ACC112 (cell line): ENCODE measurements around the gene LETMD1.
"Not testable (repeated sequence)": the region's sequence is repeated elsewhere in the genome, so short reads cannot be mapped to it uniquely, and the experiment has no call there.

ENCODE experiments used
- H2AFZ ChIP-seq: fragments of 200-600 bp; sonication (generic); one replicate; pipeline ENCODE4 v1.6.0; 2017; ENCODE audit warnings: antibody characterized with exemption, low read length; ENCODE audit not compliant: unreplicated experiment
- H3K27ac ChIP-seq: fragments of 200-600 bp; sonication (generic); 2 replicates; pipeline ENCODE4 v1.5.1; 2014; ENCODE audit warnings: low read depth, mild to moderate bottlenecking, antibody characterized with exemption, low read length, moderate library complexity
- H3K27me3 ChIP-seq: fragments of 200-600 bp; sonication (generic); 2 replicates; pipeline ENCODE4 v1.6.1; 2014; ENCODE audit warnings: mild to moderate bottlenecking, antibody characterized with exemption, low read length, moderate library complexity, mixed read lengths; ENCODE audit not compliant: insufficient read depth
- H3K36me3 ChIP-seq: fragments of 200-600 bp; sonication (generic); 2 replicates; pipeline ENCODE4 v1.6.1; 2016; ENCODE audit warnings: mild to moderate bottlenecking, antibody characterized with exemption, low read length, moderate library complexity, mixed read lengths; ENCODE audit not compliant: insufficient read depth
- H3K4me1 ChIP-seq: fragments of 200-600 bp; sonication (generic); one replicate; pipeline ENCODE4 v1.6.1; 2016; ENCODE audit warnings: low read length, mixed read lengths; ENCODE audit not compliant: insufficient read depth, unreplicated experiment, control insufficient read depth
- H3K4me3 ChIP-seq: fragments of 200-600 bp; sonication (generic); 2 replicates; pipeline ENCODE4 v1.5.1; 2014; ENCODE audit warnings: mild to moderate bottlenecking, low read depth, low read length
- H3K79me2 ChIP-seq: fragments of 200-600 bp; sonication (generic); one replicate; pipeline ENCODE4 v1.6.0; 2016; ENCODE audit warnings: low read length; ENCODE audit not compliant: control insufficient read depth, unreplicated experiment, insufficient read depth

LETMD1 gene

DNA sequence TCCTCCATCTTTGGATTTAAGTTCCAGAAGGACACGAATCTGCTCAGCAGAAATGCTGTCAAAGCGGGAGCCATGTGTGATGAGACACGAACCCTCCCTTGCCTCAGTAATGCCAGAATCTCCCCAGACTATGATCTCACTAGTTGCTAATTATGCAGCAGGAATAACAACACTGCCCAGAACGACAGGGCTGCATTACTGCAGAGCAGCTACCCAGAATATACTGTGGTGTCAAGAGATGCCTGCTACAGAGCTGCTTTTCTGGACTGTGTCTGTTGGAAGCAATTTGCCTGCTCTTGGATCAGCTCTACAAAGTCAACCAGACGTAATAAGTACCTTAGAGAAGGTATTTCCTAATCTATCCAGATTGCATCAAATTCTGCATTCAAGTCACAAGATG is 29.8 kb downstream of the LETMD1 start:
- Histone ChIP-seq H3K79me2 (peaks cover 63% of the 10 kb centered on the region), H3K27ac (no peak overlapping the region), H3K27me3 (no peaks in the 10 kb centered on the region), H3K4me1 (peaks cover 9% of the 10 kb centered on the region), H3K4me3 (no peak overlapping the region), H3K36me3 (peaks cover 2% of the 10 kb centered on the region; the same call in 1 of the 2 replicates), H2AFZ (no peak overlapping the region)

DNA sequence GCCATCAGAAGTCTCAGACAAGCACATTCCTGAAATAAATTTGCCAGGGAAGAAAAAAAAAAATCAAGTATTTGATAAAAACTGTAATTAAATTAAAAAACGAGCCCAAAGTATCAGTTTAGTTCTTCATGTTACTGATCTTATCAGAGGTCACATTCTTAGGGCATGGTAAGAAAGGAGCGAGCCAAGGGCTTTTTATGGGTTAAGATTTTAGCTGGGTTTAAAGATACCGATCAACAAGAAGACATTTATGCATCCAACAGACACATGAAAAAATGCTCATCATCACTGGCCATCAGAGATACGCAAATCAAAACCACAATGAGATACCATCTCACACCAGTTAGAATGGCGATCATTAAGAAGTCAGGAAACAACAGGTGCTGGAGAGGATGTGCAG is 30.2 kb downstream of the LETMD1 start:
- not testable (repeated sequence) for H3K27ac ChIP-seq, H2AFZ ChIP-seq, H3K36me3 ChIP-seq, H3K27me3 ChIP-seq, H3K4me3 ChIP-seq, H3K4me1 ChIP-seq
- H3K79me2 ChIP-seq, result peaks cover 64% of the 10 kb centered on the region

DNA sequence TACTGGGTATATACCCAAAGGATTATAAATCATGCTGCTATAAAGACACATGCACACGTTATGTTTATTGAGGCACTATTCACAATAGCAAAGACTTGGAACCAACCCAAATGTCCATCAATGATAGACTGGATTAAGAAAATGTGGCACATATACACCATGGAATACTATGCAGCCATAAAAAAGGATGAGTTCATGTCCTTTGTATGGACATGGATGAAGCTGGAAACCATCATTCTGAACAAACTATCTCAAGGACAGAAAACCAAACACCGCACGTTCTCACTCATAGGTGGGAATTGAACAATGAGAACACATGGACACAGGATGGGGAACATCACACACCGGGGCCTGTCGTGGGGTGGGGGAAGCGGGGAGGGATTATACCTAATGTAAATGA is 30.7 kb downstream of the LETMD1 start:
- H3K4me3 ChIP-seq, H3K27ac ChIP-seq, H3K27me3 ChIP-seq, H2AFZ ChIP-seq, H3K4me1 ChIP-seq, H3K36me3 ChIP-seq: not testable (repeated sequence)
- peaks cover 64% of the 10 kb centered on the region for H3K79me2 ChIP-seq

DNA sequence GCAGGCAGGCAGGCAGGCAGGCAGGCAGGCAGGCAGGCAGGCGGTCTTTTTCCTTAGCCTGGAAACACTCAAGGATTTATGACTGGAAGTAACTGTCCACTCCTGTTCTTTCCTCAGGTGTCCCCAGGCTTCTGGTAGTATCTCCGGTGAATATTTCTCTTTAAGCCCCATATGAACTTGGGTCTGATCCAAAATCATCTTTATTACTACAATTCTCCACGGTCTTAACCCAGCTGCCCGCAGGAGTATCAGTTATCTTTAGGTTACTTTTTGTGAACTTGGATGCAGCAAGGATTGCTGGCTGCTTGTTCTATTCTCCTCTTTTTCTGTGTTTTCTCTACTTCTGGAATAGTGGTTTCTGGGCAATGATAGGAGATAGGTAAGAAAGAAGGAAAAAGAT is 32.0 kb downstream of the LETMD1 start:
- Histone ChIP-seq H3K27ac (no peak overlapping the region), H3K4me3 (no peak overlapping the region), H2AFZ (no peak overlapping the region), H3K27me3 (no peaks in the 10 kb centered on the region), H3K36me3 (no peaks in the 10 kb centered on the region), H3K79me2 (peaks cover 60% of the 10 kb centered on the region), H3K4me1 (peaks cover 9% of the 10 kb centered on the region)

DNA sequence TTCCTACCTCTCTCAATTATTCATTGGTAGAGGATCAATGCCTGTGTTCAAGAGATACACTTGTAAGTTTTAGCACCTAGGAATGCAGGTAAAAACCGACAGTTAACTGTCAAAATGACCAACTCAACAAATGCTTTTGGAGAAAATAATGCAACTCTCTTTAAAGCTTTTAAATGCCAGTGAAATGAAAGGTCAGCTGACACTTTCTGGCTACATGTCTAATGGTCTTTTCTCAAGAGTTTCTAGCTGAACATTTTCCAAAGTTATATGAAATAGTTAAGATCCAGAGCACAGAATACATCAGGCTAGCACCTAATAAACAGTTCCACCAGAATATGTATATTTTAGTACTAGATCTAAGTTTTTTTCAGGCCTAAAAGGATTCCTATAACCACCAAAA is 33.3 kb downstream of the LETMD1 start:
- H2AFZ ChIP-seq, result no peak overlapping the region
- no peaks in the 10 kb centered on the region for H3K27me3 ChIP-seq
- no peaks in the 10 kb centered on the region for H3K36me3 ChIP-seq
- peaks cover 9% of the 10 kb centered on the region for H3K4me1 ChIP-seq
- H3K27ac ChIP-seq, result no peak overlapping the region
- peak overlapping the region; percentile 99 for H3K4me3 ChIP-seq
- peaks cover 50% of the 10 kb centered on the region for H3K79me2 ChIP-seq

DNA sequence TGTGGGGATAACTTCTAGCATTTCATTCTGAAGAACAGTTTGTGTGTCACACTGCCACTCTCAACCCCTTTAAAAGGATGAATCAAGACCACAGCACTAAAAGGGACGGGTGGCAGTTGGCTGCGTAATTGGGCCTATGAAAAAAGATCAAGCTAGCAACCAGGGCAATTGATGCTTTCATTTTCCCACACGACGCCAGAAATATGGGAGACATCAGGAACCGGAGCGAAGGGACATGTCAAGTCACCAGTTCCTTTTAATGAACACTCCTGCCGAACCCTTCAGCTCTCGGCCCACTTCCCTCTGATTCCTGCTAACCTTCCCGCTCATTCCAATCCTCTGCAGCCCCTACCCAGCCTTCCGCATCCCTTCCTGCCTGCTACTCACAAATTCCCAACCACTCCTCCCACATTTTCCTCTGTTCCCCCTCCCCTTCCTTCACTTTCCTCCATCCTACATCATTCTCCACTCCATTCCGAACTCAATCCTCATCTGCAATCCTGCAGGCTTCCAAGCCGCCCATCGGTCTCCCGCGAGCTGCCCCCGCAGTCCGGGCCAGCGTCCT is 34.5 kb downstream of the LETMD1 start:
- Histone ChIP-seq H3K27me3 (no peaks in the 10 kb centered on the region), H3K36me3 (no peaks in the 10 kb centered on the region), H3K79me2 (peaks cover 37% of the 10 kb centered on the region), H3K4me1 (peaks cover 9% of the 10 kb centered on the region), H2AFZ (peak overlapping the region; percentile 73), H3K4me3 (peak overlapping the region; percentile 99), H3K27ac (peak overlapping the region; percentile 69)

DNA sequence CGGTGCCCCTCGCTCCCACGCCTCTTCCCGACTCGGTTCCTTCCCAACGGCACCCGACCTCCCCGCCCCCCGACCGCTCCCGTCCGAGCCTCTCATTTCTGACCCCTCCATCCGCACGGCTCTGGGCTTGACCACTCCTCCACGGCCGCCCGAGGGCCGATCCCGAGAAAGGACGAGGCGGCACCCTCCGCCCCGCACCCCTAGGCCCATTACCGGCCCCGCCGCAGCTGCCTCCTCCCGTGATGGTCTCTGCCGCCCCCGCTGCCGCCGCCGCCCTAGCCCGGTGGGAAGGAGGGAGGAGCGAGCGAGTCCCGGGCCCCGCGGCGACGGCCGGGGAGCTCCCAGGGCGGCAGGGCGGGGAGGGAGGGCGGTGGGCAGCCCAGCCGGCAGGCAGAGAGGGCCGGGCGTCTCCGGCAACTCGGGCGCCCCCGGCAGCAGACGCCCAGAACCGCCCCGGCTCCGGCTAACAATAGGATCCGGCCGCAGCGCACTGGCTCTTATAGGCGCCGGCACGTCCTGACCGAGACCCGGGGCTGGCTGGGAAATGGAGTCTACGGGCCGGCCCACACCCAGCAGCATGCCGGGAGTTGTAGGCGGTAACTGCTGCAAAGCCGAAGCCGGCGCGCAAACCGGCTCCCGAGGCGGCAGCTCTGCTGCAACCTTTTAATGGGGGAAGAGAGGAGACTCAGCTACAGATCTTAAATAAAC is 35.2 kb downstream of the LETMD1 start, which contains the start of gene CSRNP2:
Gene CSRNP2 (minus strand): TSS at position 471 of the 708 bp plus-strand sequence. CDS start 7,035 bp downstream, outside the sequence.
- H3K4me3 ChIP-seq, result peak within 1 kb of the TSS; percentile 99
- no peaks in the 10 kb centered on the region for H3K36me3 ChIP-seq
- H3K79me2 ChIP-seq, result peaks cover 32% of the 10 kb centered on the region
- H3K27me3 ChIP-seq, result no peaks in the 10 kb centered on the region
- H2AFZ ChIP-seq, result peak within 1 kb of the TSS; percentile 73
- peak within 1 kb of the TSS; percentile 69 for H3K27ac ChIP-seq
- peaks cover 9% of the 10 kb centered on the region for H3K4me1 ChIP-seq

DNA sequence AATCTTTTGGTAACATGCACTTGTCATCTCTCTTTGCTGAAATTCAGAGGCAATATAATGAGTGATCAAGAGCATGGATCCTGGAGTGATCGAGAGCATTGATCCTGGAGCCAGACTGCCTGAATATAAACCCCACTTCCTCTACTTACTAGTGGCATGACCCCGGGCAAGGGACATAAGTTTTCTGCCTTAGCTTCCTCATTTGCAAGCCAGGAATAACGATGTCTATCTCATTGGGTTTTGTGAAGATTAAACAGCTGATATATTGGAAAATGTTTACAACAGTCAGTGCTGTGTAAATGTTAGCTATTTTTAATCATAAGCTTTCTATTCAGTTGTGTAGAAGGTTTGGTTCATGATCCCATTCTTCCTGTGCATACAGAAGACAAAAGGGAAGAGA is 37.6 kb downstream of the LETMD1 start:
- Histone ChIP-seq H3K36me3 (no peaks in the 10 kb centered on the region), H3K27ac (no peak overlapping the region)

DNA sequence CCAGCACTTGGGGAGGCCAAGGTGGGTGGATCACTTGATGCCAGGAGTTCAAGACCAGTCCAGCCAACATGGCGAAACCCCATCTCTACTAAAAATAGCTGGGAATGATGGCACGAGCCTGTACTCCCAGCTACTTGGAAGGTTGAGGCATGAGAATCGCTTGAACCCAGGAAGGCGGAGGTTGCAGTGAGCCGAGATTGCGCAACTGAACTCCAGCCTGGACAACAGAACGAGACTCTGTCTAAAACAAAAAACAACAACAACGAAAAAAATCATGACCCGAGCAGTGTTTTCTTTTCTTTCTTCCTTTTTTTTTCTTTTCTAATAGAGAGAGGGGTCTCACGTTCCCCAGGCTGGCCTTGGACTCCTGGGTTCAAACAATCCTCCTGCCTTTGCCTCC is 38.8 kb downstream of the LETMD1 start:
- no peaks in the 10 kb centered on the region for H3K36me3 ChIP-seq
- peaks cover 2% of the 10 kb centered on the region for H3K4me1 ChIP-seq
- peaks cover 11% of the 10 kb centered on the region for H3K79me2 ChIP-seq
- H3K27ac ChIP-seq, result no peak overlapping the region
- H3K4me3 ChIP-seq, result no peak overlapping the region
- no peaks in the 10 kb centered on the region for H3K27me3 ChIP-seq
- no peak overlapping the region for H2AFZ ChIP-seq

More for the DNA sequence above, 37.6 kb downstream of the LETMD1 start:
- peaks cover 21% of the 10 kb centered on the region for H3K79me2 ChIP-seq
- H2AFZ ChIP-seq, result no peak overlapping the region
- no peaks in the 10 kb centered on the region for H3K27me3 ChIP-seq
- peaks cover 9% of the 10 kb centered on the region for H3K4me1 ChIP-seq
- no peak overlapping the region for H3K4me3 ChIP-seq

DNA sequence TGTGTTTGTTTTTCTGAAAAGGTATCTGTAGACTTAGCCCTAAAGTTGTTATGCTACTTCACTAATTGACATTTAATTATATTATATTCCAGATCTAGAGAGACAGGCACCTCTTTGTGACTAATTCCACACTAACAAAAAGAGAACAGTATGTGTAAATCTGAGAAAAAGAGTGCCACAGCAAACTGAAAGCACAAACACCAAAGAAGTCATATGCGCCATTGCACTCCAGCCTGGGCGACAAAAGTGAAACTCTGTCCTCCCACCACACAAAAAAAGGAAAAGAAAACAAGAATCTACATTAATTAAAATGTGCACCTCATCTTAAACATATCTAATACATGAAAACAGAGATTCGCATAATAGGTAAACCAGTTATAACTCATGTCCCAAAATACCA is 39.7 kb downstream of the LETMD1 start:
- no peak overlapping the region for H3K4me3 ChIP-seq
- H3K27me3 ChIP-seq, result no peaks in the 10 kb centered on the region
- no peaks in the 10 kb centered on the region for H3K36me3 ChIP-seq
- no peaks in the 10 kb centered on the region for H3K4me1 ChIP-seq
- no peak overlapping the region for H2AFZ ChIP-seq
- peaks cover 2% of the 10 kb centered on the region for H3K79me2 ChIP-seq
- H3K27ac ChIP-seq, result no peak overlapping the region

DNA sequence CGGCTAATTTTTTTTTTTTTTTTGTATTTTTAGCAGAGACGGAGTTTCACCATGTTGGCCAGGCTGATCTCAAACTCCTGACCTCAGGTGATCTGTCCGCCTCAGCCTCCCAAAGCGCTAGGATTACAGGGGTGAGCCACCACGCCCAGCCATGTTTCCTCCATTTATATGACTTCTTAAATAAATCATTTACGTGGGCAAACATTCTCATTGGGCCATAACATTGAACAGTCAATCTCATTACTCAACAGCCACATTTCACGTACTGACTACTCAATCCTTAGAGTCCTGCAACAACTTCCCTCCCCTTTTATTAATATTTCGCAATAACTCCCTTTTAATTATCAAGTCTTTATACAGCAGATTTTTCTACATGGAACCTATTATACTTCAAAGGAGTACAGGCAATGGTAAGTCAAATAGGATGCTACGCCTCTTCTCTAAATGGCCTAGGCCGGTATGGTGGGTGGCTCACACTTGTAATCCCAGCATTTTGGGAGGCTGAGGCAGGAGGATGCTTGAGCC is 42.6 kb downstream of the LETMD1 start:
- no peaks in the 10 kb centered on the region for H3K79me2 ChIP-seq
- peaks cover 5% of the 10 kb centered on the region; the same call in 1 of the 2 replicates for H3K36me3 ChIP-seq
- H3K4me3 ChIP-seq, result no peak overlapping the region
- H3K27me3 ChIP-seq, result no peaks in the 10 kb centered on the region
- no peak overlapping the region for H2AFZ ChIP-seq
- H3K4me1 ChIP-seq, result no peaks in the 10 kb centered on the region
- no peak overlapping the region for H3K27ac ChIP-seq
